H9 (cell line): ENCODE data around the gene NTRK2. TPM values are rescaled to one million over a fixed set of nuclear protein-coding genes. Genes with fewer than 3 reads are reported as not detected.
A peak's percentile ranks its signal among the peaks of the same experiment; 100 is the strongest.

Source experiments
- DNase-seq: peaks from one replicate; pipeline ENCODE4 v3.0.0-alpha.2; 2017
- H2AFZ ChIP-seq: one replicate; pipeline ENCODE4 v1.6.1; 2013; ENCODE audit warnings: mild to moderate bottlenecking, low read length, control low read depth, moderate library complexity
- H2AK5ac ChIP-seq: 2 replicates; pipeline ENCODE4 v1.6.1; 2013; ENCODE audit warnings: low read length, control low read depth, mixed read lengths; ENCODE audit not compliant: insufficient read length
- H2BK120ac ChIP-seq: one replicate; pipeline ENCODE4 v1.6.1; 2013; ENCODE audit warnings: low read depth, mild to moderate bottlenecking, low read length, control low read depth, inconsistent platforms; ENCODE audit not compliant: poor library complexity, severe bottlenecking
- H2BK12ac ChIP-seq: 2 replicates; pipeline ENCODE4 v1.6.1; 2013; ENCODE audit warnings: low read length, control low read depth, mixed read lengths, low read depth; ENCODE audit not compliant: insufficient read length
- H2BK15ac ChIP-seq: 2 replicates; pipeline ENCODE4 v1.6.1; 2013; ENCODE audit warnings: low read depth, low read length, control low read depth
- H2BK20ac ChIP-seq: one replicate; pipeline ENCODE4 v1.6.1; 2013; ENCODE audit warnings: low read depth, mild to moderate bottlenecking, low read length, control low read depth, inconsistent platforms; ENCODE audit not compliant: poor library complexity, severe bottlenecking
- H2BK5ac ChIP-seq: 2 replicates; pipeline ENCODE4 v1.6.1; 2013; ENCODE audit warnings: low read length, control low read depth, mixed read lengths; ENCODE audit not compliant: insufficient read length
- H3K14ac ChIP-seq: 2 replicates; pipeline ENCODE4 v1.6.1; 2013; ENCODE audit warnings: low read length, control low read depth; ENCODE audit not compliant: insufficient read depth
- H3K18ac ChIP-seq: 2 replicates; pipeline ENCODE4 v1.6.1; 2013; ENCODE audit warnings: low read depth, mild to moderate bottlenecking, mixed read lengths, low read length, control low read depth; ENCODE audit not compliant: insufficient read length
- H3K23ac ChIP-seq: 2 replicates; pipeline ENCODE4 v1.6.1; 2013; ENCODE audit warnings: low read length, control low read depth, mixed read lengths, low read depth; ENCODE audit not compliant: insufficient read length
- H3K23me2 ChIP-seq: 2 replicates; pipeline ENCODE4 v1.6.1; 2013; ENCODE audit warnings: low read depth, mild to moderate bottlenecking, mixed read lengths, low read length, control low read depth; ENCODE audit not compliant: insufficient read length, poor library complexity, severe bottlenecking
- H3K27ac ChIP-seq: 2 replicates; pipeline ENCODE4 v1.5.1; 2013; ENCODE audit warnings: low read length, control low read depth, mixed read lengths, low read depth; ENCODE audit not compliant: insufficient read length
- H3K27me3 ChIP-seq: 2 replicates; pipeline ENCODE4 v1.6.1; 2013; ENCODE audit warnings: low read length, control low read depth, inconsistent platforms; ENCODE audit not compliant: insufficient read depth
- H3K4ac ChIP-seq: 2 replicates; pipeline ENCODE4 v1.6.1; 2013; ENCODE audit warnings: low read depth, mild to moderate bottlenecking, control low read depth, inconsistent platforms, low read length, moderate library complexity
- H3K4me1 ChIP-seq: 2 replicates; pipeline ENCODE4 v1.6.1; 2013; ENCODE audit warnings: low read length, control low read depth, inconsistent platforms; ENCODE audit not compliant: insufficient read depth
- H3K4me2 ChIP-seq: 2 replicates; pipeline ENCODE4 v1.6.1; 2013; ENCODE audit warnings: low read length, control low read depth, mixed read lengths; ENCODE audit not compliant: insufficient read length, insufficient read depth
- H3K56ac ChIP-seq: 2 replicates; pipeline ENCODE4 v1.6.1; 2013; ENCODE audit warnings: low read depth, mild to moderate bottlenecking, mixed read lengths, low read length, control low read depth; ENCODE audit not compliant: insufficient read length
- H3K79me1 ChIP-seq: 2 replicates; pipeline ENCODE4 v1.6.1; 2013; ENCODE audit warnings: low read depth, mild to moderate bottlenecking, moderate library complexity, low read length, control low read depth, inconsistent platforms; ENCODE audit not compliant: insufficient read depth, poor library complexity, severe bottlenecking
- H3K79me2 ChIP-seq: 2 replicates; pipeline ENCODE4 v1.6.1; 2013; ENCODE audit warnings: low read length, control low read depth, inconsistent platforms; ENCODE audit not compliant: insufficient read depth
- H3K9ac ChIP-seq: 2 replicates; pipeline ENCODE4 v1.6.1; 2013; ENCODE audit warnings: low read length, control low read depth, mixed read lengths; ENCODE audit not compliant: insufficient read length; ENCODE audit errors: extremely low read depth
- H3K9me3 ChIP-seq: one replicate; pipeline ENCODE4 v1.6.1; 2013; ENCODE audit warnings: low read depth, low read length, inconsistent platforms; ENCODE audit not compliant: control insufficient read depth
- H3T11ph ChIP-seq: one replicate; pipeline ENCODE4 v1.6.1; 2013; ENCODE audit warnings: mild to moderate bottlenecking, low read length, control low read depth, inconsistent platforms
- H4K20me1 ChIP-seq: one replicate; pipeline ENCODE4 v1.6.1; 2013; ENCODE audit not compliant: control insufficient read depth, insufficient read length, insufficient read depth
- H4K5ac ChIP-seq: 2 replicates; pipeline ENCODE4 v1.6.1; 2013; ENCODE audit warnings: low read depth, mild to moderate bottlenecking, mixed read lengths, low read length, control low read depth; ENCODE audit not compliant: insufficient read length
- H4K8ac ChIP-seq: replicated peaks from 2 replicates; pipeline ENCODE4 v1.6.1; 2013; ENCODE audit warnings: low read length, control low read depth, mixed read lengths, low read depth; ENCODE audit not compliant: insufficient read length
- H4K91ac ChIP-seq: 2 replicates; pipeline ENCODE4 v1.6.1; 2013; ENCODE audit warnings: low read depth, mild to moderate bottlenecking, moderate library complexity, mixed read lengths, low read length, control low read depth; ENCODE audit not compliant: insufficient read length
- H3K27ac Mint-ChIP-seq, 3 experiments: 2 replicates in 2 of 3; 3 replicates in 1 of 3; pipeline ENCODE4 v1.8.0; 2020 to 2021; ENCODE audit warnings: mixed read lengths in 3 of 3, mild to moderate bottlenecking in 1 of 3, moderate library complexity in 1 of 3
- H3K27me3 Mint-ChIP-seq: 2 replicates; pipeline ENCODE4 v1.8.0; 2021; ENCODE audit warnings: low read depth, mild to moderate bottlenecking, moderate library complexity, mixed read lengths
- H3K36me3 Mint-ChIP-seq, 3 experiments: 2 replicates in 2 of 3; 3 replicates in 1 of 3; pipeline ENCODE4 v1.8.0; 2020 to 2021; ENCODE audit warnings: low read depth in 3 of 3, mixed read lengths in 3 of 3; ENCODE audit not compliant: insufficient read depth in 1 of 3
- H3K4me1 Mint-ChIP-seq, 2 experiments: 2 replicates each; pipeline ENCODE4 v1.8.0; 2020; ENCODE audit warnings: mixed read lengths in 2 of 2
- H3K4me3 Mint-ChIP-seq, 2 experiments: 2 replicates in 1 of 2; 3 replicates in 1 of 2; pipeline ENCODE4 v1.8.0; 2020 to 2021; ENCODE audit warnings: mild to moderate bottlenecking in 2 of 2, mixed read lengths in 2 of 2, moderate library complexity in 1 of 2
- H3K9me3 Mint-ChIP-seq, 2 experiments: 2 replicates in 1 of 2; 3 replicates in 1 of 2; pipeline ENCODE4 v1.8.0; 2020; ENCODE audit warnings: mild to moderate bottlenecking in 2 of 2, mixed read lengths in 2 of 2, moderate library complexity in 1 of 2
- WGBS: extraction: QIAGEN DNeasy Blood & Tissue Kit; methylation state at CpG from one replicate; pipeline ENCODE4 v1.1.7; 2013; ENCODE audit warnings: missing lambda C conversion rate, low lambda C conversion rate, mixed read lengths; ENCODE audit not compliant: insufficient read length; ENCODE audit errors: extremely low coverage; 5-methylcytosine and 5-hydroxymethylcytosine counted together
- total RNA-seq: library from RNA; stranded (reverse); gene quantifications from 2 replicates; pipeline ENCODE4 v1.2.1, GENCODE V29; 2021
- TF ChIP-seq, protein P1 (sequence below): fragments of 200-600 bp; sonication (generic); conservative IDR thresholded peaks from 3 replicates; pipeline ENCODE4 v1.8.0; 2021; ENCODE audit warnings: antibody characterized with exemption, mild to moderate bottlenecking

NTRK2 gene
- total RNA-seq, 1 experiment from 2014 or later: 0.02 TPM

- Histone ChIP-seq H4K91ac (no peak overlapping the region), H3K27me3 (no peaks in the 10 kb centered on the region), H4K8ac (no peak overlapping the region), H3K14ac (no peak overlapping the region), H2BK15ac (no peak overlapping the region), H3K56ac (no peak overlapping the region), H3K4ac (no peak overlapping the region), H2BK5ac (no peak overlapping the region), H3K79me2 (no peaks in the 10 kb centered on the region), H3K79me1 (no peaks in the 10 kb centered on the region), H3K4me1 (no peaks in the 10 kb centered on the region), H3K18ac (no peak overlapping the region), H2BK12ac (no peak overlapping the region), H3K23me2 (no peaks in the 10 kb centered on the region), H2BK120ac (no peak overlapping the region), H3K9ac (no peak overlapping the region), H3K4me2 (no peak overlapping the region), H3K23ac (no peak overlapping the region), H4K5ac (no peak overlapping the region), H2AFZ (no peak overlapping the region), H2AK5ac (no peak overlapping the region), H2BK20ac (no peak overlapping the region), H3K27ac (no peak overlapping the region), H3T11ph (no peak overlapping the region), H3K9me3 (no peaks in the 10 kb centered on the region), H4K20me1 (no peaks in the 10 kb centered on the region)
- TF ChIP-seq, protein P1, sequence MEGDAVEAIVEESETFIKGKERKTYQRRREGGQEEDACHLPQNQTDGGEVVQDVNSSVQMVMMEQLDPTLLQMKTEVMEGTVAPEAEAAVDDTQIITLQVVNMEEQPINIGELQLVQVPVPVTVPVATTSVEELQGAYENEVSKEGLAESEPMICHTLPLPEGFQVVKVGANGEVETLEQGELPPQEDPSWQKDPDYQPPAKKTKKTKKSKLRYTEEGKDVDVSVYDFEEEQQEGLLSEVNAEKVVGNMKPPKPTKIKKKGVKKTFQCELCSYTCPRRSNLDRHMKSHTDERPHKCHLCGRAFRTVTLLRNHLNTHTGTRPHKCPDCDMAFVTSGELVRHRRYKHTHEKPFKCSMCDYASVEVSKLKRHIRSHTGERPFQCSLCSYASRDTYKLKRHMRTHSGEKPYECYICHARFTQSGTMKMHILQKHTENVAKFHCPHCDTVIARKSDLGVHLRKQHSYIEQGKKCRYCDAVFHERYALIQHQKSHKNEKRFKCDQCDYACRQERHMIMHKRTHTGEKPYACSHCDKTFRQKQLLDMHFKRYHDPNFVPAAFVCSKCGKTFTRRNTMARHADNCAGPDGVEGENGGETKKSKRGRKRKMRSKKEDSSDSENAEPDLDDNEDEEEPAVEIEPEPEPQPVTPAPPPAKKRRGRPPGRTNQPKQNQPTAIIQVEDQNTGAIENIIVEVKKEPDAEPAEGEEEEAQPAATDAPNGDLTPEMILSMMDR: no peak
- Mint-ChIP-seq H3K36me3 (no peaks in the 10 kb centered on the region), H3K27ac (0 out of 7 replicates have a peak overlapping the region, but pooled peaks of 1 of the 3 experiments have one; percentile 25), H3K9me3 (no peaks in the 10 kb centered on the region), H3K4me3 (no peak overlapping the region), H3K27me3 (no peaks in the 10 kb centered on the region; the same call in 1 of the 2 replicates), H3K4me1 (no peaks in the 10 kb centered on the region)
- no peak for DNase-seq
- no CpG with 5 or more reads among the region's 10 CpGs for WGBS
Observed at GRCh38 chr9:84794981-84795637, 125.6 kb downstream of the NTRK2 start.
